Occipital lobe (tissue), 2 donors: ENCODE results near the gene PAX8. TPM values are rescaled to one million over a fixed set of nuclear protein-coding genes. Genes with fewer than 3 reads are reported as not detected.

Source experiments
- DNase-seq: peaks from one replicate; lab custom pipeline; 2025; lab: John Stamatoyannopoulos, UW
- total RNA-seq: library from RNA; depleted of rRNA; stranded (reverse); fragments of >200 nt; gene quantifications from one replicate; pipeline ENCODE4 v1.2.3, GENCODE V29; 2014

The PAX8 gene
- total RNA-seq, 1 donor from 2014 or later: not detected

- no peak for DNase-seq
These were observed 94.0 kb downstream of the PAX8 start for GRCh38 chr2:113184531-113185230.

DNA sequence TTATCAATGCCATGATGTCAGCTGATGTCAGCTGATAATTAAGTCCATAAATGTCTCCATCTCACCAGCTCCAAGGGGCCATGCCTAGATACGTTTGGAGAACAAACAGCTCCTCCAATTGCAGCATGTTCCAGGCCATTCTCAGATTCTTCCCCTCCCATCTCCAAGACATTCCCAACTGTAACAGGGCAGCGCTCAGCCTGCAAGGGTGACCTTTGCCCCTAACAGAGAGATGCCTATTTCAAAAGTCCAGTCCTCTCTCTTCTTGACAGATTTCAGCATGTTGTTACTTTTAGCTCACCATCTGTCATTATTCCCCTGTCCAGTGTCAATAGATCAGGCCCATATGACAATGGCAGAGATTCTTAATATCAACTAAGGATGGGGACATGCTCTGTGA, 95.0 kb downstream of the PAX8 start:
- no peak for DNase-seq

GRCh38 chr2:113183264-113183663, 95.5 kb downstream of the PAX8 start:
- no peak for DNase-seq

- DNase-seq: no peak
These were observed 96.1 kb downstream of the PAX8 start for GRCh38 chr2:113182471-113183260.

DNA sequence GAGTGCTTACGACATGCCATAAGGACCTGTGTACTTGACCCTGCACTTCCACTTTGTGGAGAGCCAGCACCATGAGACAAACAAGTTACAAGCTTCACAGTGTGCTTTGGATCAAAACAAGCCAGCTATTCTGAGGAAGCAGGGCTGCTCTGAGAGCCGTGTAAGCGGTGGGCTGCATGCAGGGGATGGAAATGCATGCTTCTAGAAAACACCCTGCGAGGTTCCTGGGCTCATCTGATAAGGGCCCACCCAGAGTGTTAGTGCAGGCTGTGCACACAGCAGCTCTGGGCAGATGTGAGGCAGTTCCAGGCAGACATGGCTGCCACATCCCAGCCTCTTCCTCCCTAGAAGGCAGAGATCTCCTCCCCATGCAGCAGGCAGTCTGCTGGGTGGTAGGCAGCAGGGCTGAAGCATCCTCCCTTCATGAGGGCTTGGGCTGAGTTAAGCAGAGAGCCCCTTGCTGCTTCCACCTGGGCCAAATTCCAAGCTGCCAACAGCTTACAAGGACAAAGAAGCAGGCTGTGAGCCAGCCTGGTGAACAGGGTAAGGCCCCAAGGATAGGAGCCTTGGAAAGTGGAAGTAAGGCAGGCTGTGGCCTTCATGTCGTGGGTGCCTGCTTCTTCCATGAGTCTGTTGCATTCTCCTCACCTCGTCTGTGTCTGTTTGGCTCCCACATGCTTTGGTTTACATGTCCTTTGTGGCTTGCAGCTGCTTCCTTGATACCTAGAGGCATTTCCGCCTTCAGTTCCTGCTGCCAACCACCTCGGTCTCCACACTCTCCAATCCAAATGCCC, 97.3 kb downstream of the PAX8 start:
- DNase-seq: no peak

- no peak for DNase-seq
These were observed 98.4 kb downstream of the PAX8 start for GRCh38 chr2:113180131-113180946.

GRCh38 chr2:113179446-113180045, 99.2 kb downstream of the PAX8 start:
- DNase-seq: no peak

DNA sequence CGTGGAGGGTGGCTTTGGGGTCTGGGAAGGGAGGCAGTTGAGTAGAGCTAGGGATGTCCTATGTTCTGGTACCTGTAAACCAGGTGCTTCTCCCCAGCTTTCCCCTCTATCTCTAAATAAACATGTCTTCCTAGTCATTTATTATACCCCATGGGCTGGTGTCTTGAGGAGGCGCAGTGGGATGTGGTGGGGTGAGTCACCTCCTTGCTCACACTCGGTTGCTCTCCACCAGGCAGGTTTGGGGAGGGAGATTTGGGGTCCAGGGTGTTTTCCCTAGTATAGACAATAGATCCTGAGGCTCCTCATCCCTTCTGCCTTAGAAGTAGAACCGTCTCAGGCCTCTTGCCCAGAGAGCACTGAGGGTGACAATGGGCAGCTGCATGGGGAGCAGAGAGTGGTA, 99.8 kb downstream of the PAX8 start:
- no peak for DNase-seq

DNA sequence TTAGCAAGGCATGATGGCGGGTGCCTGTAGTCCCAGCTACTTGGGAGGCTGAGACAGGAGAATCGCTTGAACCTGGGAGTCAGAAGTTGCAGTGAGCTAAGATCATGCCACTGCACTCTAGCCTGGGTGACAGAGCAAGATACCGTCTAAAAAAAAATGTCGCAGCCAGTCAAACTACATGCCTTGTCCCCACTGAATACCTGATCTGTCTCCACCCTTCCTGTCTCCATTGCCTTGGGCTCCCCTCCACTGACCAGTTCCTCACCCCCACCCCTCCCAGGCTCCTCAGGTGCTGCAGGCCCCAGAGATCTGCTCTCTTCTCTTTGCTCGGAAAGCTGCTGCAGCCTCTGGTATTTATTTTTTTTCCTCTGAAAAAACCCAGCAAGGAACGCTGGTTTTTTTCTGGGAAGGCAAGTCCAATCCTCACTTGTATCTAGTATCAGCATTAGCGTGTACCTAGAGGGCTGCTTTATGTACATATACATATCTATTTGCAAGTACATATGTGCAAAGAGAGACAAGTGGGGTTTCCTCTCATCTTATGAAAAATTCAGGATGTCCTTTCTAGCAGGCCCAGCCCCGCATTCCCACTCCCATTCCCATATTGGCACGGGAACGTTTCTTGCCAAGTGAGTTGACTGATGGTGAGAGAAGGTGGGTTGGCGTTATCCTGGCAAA, 100.5 kb downstream of the PAX8 start:
- DNase-seq: no peak

- DNase-seq: no peak
These were observed 101.9 kb downstream of the PAX8 start for GRCh38 chr2:113176696-113177355.

GRCh38 chr2:113175736-113176695, 102.7 kb downstream of the PAX8 start:
- no peak for DNase-seq

- DNase-seq: no peak
These were observed 103.6 kb downstream of the PAX8 start for GRCh38 chr2:113175042-113175628.

DNA sequence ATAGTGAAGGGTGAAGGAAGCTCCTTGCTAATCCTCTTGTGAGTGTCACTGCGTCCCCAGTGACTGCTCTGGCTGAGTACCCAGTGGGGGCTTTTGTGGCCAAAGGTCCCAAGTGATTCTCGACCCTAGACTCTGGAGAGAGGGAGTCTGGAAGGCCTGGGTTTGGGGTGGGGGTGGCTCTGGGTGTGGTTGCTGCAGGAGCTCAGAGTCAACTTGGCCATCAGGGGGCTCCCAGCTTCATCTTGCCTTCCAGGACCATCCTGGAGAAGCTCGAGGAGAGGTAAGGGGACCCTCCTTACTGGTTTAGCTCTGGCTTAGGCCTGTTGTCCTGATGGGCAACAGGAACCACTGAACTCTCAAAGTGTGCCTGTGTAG, 104.4 kb downstream of the PAX8 start:
- no peak for DNase-seq

GRCh38 chr2:113173542-113174375, 105.0 kb downstream of the PAX8 start, which contains the start of gene PSD4:
Gene PSD4 (plus strand): TSS chr2:113173971. CDS start chr2:113182457, 8,486 bp downstream.
- no peak for DNase-seq

GRCh38 chr2:113172721-113173541, 105.8 kb downstream of the PAX8 start:
- DNase-seq: no peak

GRCh38 chr2:113171334-113172075, 107.2 kb downstream of the PAX8 start:
- DNase-seq: no peak
